HepG2 (cell line): ENCODE results near the gene CCDC34. TPM values are rescaled to one million over a fixed set of nuclear protein-coding genes. Genes with fewer than 3 reads are reported as not detected.
A peak's percentile ranks its signal among the peaks of the same experiment; 100 is the strongest.

Experiments
- ATAC-seq: fragments of 200-7000 bp; cut with Tn5 transposase; 3 replicates; pipeline ENCODE4 v1.9.1; 2020; ENCODE audit warnings: mild to moderate bottlenecking, moderate library complexity
- BruUV-seq: library from RNA; stranded (reverse); fragments of 400-500 nt; replicated peaks from 2 replicates; lab custom pipeline; 2021; lab: Mats Ljungman, UMichigan
- CTCF ChIA-PET: fragments of 300-600 bp; formaldehyde crosslinking; extraction: SDS; loops from one replicate; lab custom pipeline; 2021; ENCODE audit warnings: low total read pairs, inconsistent platforms, low intra/inter-chr PET ratio; lab: Yijun Ruan, JAX
- POLR2A ChIA-PET: fragments of 350-600 bp; sonication (Branson Sonifier 250); formaldehyde crosslinking; loops from one replicate; lab custom pipeline; 2020; ENCODE audit warnings: antibody characterized with exemption, inconsistent platforms; lab: Yijun Ruan, JAX
- DNase-seq: peaks from one replicate; pipeline ENCODE4 v3.0.0-alpha.2; 2015; ENCODE audit warnings: low spot score
- FAIRE-seq: peaks from 3 replicates; lab custom pipeline; 2011; peaks lifted over from hg19 to GRCh38; lab: Jason Lieb, UNC
- H2AFZ ChIP-seq: one replicate; pipeline ENCODE4 v1.6.1; 2011; ENCODE audit warnings: low read length, inconsistent platforms
- H3K27ac ChIP-seq: fragments of 300-600 bp; 3 replicates; pipeline ENCODE4 v1.8.0; 2011; ENCODE audit warnings: mixed run types, mild to moderate bottlenecking, mixed read lengths, low read length, inconsistent platforms; ENCODE audit not compliant: insufficient read depth; ENCODE audit errors: extremely low read length
- H3K27me3 ChIP-seq, 2 experiments: fragments of 200-600 bp in 1 of 2; 2 replicates in 1 of 2; 3 replicates in 1 of 2; pipeline versions ENCODE4 v1.6.0 to v1.8.0; 2011; ENCODE audit warnings: low read length in 2 of 2, mild to moderate bottlenecking in 2 of 2, moderate library complexity in 2 of 2, inconsistent platforms in 1 of 2; ENCODE audit not compliant: insufficient read depth in 2 of 2, control insufficient read depth in 1 of 2
- H3K36me3 ChIP-seq, 2 experiments: fragments of 200-600 bp in 1 of 2; replicated peaks in 1 of 2; 2 replicates in 1 of 2; 3 replicates in 1 of 2; pipeline versions ENCODE4 v1.5.1 to v1.8.0; 2011; ENCODE audit warnings: low read length in 2 of 2, inconsistent platforms in 1 of 2; ENCODE audit not compliant: insufficient read depth in 2 of 2, control insufficient read depth in 1 of 2
- H3K4me1 ChIP-seq: 2 replicates; pipeline ENCODE4 v1.5.1; 2012; ENCODE audit warnings: low read length, inconsistent platforms; ENCODE audit not compliant: insufficient read depth
- H3K4me2 ChIP-seq: 2 replicates; pipeline ENCODE4 v1.6.0; 2011; ENCODE audit warnings: low read depth, low read length, inconsistent platforms
- H3K4me3 ChIP-seq, 3 experiments: fragments of 200-600 bp in 1 of 3; sonication (generic), shearing (Covaris generic) in 1 of 3; replicated peaks in 1 of 3; 2 replicates each; pipeline ENCODE4 v1.5.1; 2011 to 2016; ENCODE audit warnings: low read length in 3 of 3, inconsistent platforms in 2 of 3, low read depth in 2 of 3, mild to moderate bottlenecking in 2 of 3, control low read depth in 1 of 3, mixed read lengths in 1 of 3; ENCODE audit not compliant: insufficient read depth in 1 of 3
- H3K79me2 ChIP-seq: one replicate; pipeline ENCODE4 v1.6.1; 2011; ENCODE audit warnings: low read length, inconsistent platforms; ENCODE audit not compliant: insufficient read depth
- H3K9ac ChIP-seq: 2 replicates; pipeline ENCODE4 v1.6.0; 2011; ENCODE audit warnings: mild to moderate bottlenecking, low read depth, low read length, inconsistent platforms; ENCODE audit not compliant: insufficient read depth
- H3K9me3 ChIP-seq: 2 replicates; pipeline ENCODE4 v1.5.1; 2012; ENCODE audit warnings: mild to moderate bottlenecking, low read length
- H4K20me1 ChIP-seq: 2 replicates; pipeline ENCODE4 v1.6.0; 2011; ENCODE audit warnings: inconsistent platforms, mild to moderate bottlenecking, low read length, moderate library complexity; ENCODE audit not compliant: insufficient read depth
- CENPBD1 ChIP-seq: sonication (generic); formaldehyde crosslinking; IDR thresholded peaks from 2 replicates; pipeline ENCODE4 v1.8.0; 2022; ENCODE audit warnings: missing genetic modification reagents, low read depth, mild to moderate bottlenecking, borderline replicate concordance
- CENPX ChIP-seq: sonication (generic); formaldehyde crosslinking; IDR thresholded peaks from 2 replicates; pipeline ENCODE4 v1.9.0; 2021; ENCODE audit warnings: mild to moderate bottlenecking, missing genetic modification reagents, moderate library complexity
- FOXK2 ChIP-seq: fragments of 450-650 bp; IDR thresholded peaks from 2 replicates; pipeline ENCODE4 v1.6.1; 2016
- GATAD2A ChIP-seq: IDR thresholded peaks from 2 replicates; pipeline ENCODE4 v1.6.1; 2016
- KAT2B ChIP-seq: fragments of 150-350 bp; IDR thresholded peaks from 2 replicates; pipeline ENCODE4 v1.6.1; 2014; ENCODE audit warnings: low read depth, low read length, borderline replicate concordance
- KLF11 ChIP-seq: IDR thresholded peaks from 2 replicates; pipeline ENCODE4 v1.6.1; 2016; ENCODE audit warnings: missing compliant biosample characterization
- PLRG1 ChIP-seq: fragments of 450-650 bp; conservative IDR thresholded peaks from 2 replicates; pipeline ENCODE4 v1.6.1; 2016
- SAFB2 ChIP-seq: sonication (generic); formaldehyde crosslinking; IDR thresholded peaks from 2 replicates; pipeline ENCODE4 v1.5.1; 2020; ENCODE audit warnings: missing genetic modification reagents, low read depth, mild to moderate bottlenecking, borderline replicate concordance
- SALL1 ChIP-seq: sonication (generic); formaldehyde crosslinking; IDR thresholded peaks from 2 replicates; pipeline ENCODE4 v1.8.0; 2022; ENCODE audit warnings: mild to moderate bottlenecking, missing genetic modification reagents
- SNRNP70 ChIP-seq: fragments of 200-400 bp; formaldehyde crosslinking; IDR thresholded peaks from 2 replicates; pipeline ENCODE4 v1.6.1; 2017; ENCODE audit warnings: mild to moderate bottlenecking, low read depth, low read length, moderate library complexity
- TEAD3 ChIP-seq: optimal IDR thresholded peaks from 2 replicates; pipeline ENCODE3; 2016; ENCODE audit warnings: borderline replicate concordance
- TOPORS ChIP-seq: sonication (generic); formaldehyde crosslinking; IDR thresholded peaks from 2 replicates; pipeline ENCODE4 v1.8.0; 2023; ENCODE audit warnings: mild to moderate bottlenecking, missing genetic modification reagents
- ZBTB38 ChIP-seq: sonication (generic); formaldehyde crosslinking; IDR thresholded peaks from 2 replicates; pipeline ENCODE4 v1.5.1; 2020; ENCODE audit warnings: mild to moderate bottlenecking, missing genetic modification reagents
- ZBTB42 ChIP-seq: sonication (generic); formaldehyde crosslinking; IDR thresholded peaks from 2 replicates; pipeline ENCODE4 v1.5.0; 2020; ENCODE audit warnings: mild to moderate bottlenecking, missing genetic modification reagents
- ZBTB8A ChIP-seq: sonication (generic); formaldehyde crosslinking; IDR thresholded peaks from 2 replicates; pipeline ENCODE4 v1.4.0; 2020; ENCODE audit warnings: mild to moderate bottlenecking, low read depth, missing genetic modification reagents, borderline replicate concordance
- ZFP41 ChIP-seq: sonication (generic); formaldehyde crosslinking; IDR thresholded peaks from 2 replicates; pipeline ENCODE4 v1.4.0; 2020; ENCODE audit warnings: mild to moderate bottlenecking, missing genetic modification reagents, borderline replicate concordance
- ZMYM4 ChIP-seq: sonication (generic); formaldehyde crosslinking; IDR thresholded peaks from 2 replicates; pipeline ENCODE4 v1.8.1; 2023; ENCODE audit warnings: mild to moderate bottlenecking, missing genetic modification reagents
- ZNF263 ChIP-seq: sonication (generic); formaldehyde crosslinking; IDR thresholded peaks from 2 replicates; pipeline ENCODE4 v1.4.0; 2020; ENCODE audit warnings: missing genetic modification reagents
- ZNF350 ChIP-seq: sonication (generic); formaldehyde crosslinking; IDR thresholded peaks from 2 replicates; pipeline ENCODE4 v1.4.0; 2020; ENCODE audit warnings: mild to moderate bottlenecking, low read depth, missing genetic modification reagents, borderline replicate concordance
- ZNF570 ChIP-seq: sonication (generic); formaldehyde crosslinking; IDR thresholded peaks from 2 replicates; pipeline ENCODE4 v1.4.0; 2020; ENCODE audit warnings: mild to moderate bottlenecking, missing genetic modification reagents, borderline replicate concordance
- ZSCAN29 ChIP-seq: sonication (generic); formaldehyde crosslinking; conservative IDR thresholded peaks from 2 replicates; pipeline ENCODE4 v1.4.0; 2020; ENCODE audit warnings: mild to moderate bottlenecking, missing genetic modification reagents
- WGBS: methylation state at CpG from one replicate; pipeline ENCODE4 v1.1.6; 2017; ENCODE audit warnings: low lambda C conversion rate; 5-methylcytosine and 5-hydroxymethylcytosine counted together
- in situ Hi-C: cut with HindIII; loops from 2 replicates; pipeline ENCODE4 v1.10.0; 2017; ENCODE audit warnings: low pct_unique_long_range_greater_than_20kb; ENCODE audit not compliant: extremely low pct_ligation_motif_present
- intact Hi-C: fragments of 100-400 bp; cut with micrococcal nuclease; formaldehyde crosslinking; loops from one replicate; pipeline ENCODE4 v1.10.0; 2022; ENCODE audit not compliant: unreplicated experiment
- polyA plus RNA-seq, 8 experiments: library from polyadenylated mRNA; depleted of rRNA in 3 of 8; stranded (reverse) in 7 of 8; unstranded in 1 of 8; fragments of >200 nt; fragmentation: Illumina TruSeq in 4 of 8; extraction: Trizol in 4 of 8; gene quantifications; 2 replicates each; pipeline versions ENCODE4 v1.2.1 to v1.2.3, GENCODE V29; 2011 to 2016; ENCODE audit warnings: low read depth in 4 of 8, missing spikeins in 1 of 8, mixed read lengths in 1 of 8; ENCODE audit not compliant: insufficient read depth in 1 of 8
- total RNA-seq, 5 experiments: library from RNA; depleted of rRNA; stranded (reverse); fragments of >200 nt; fragmentation: Illumina TruSeq; extraction: Trizol; gene quantifications; 2 replicates each; pipeline ENCODE4 v1.2.3, GENCODE V29; 2016; ENCODE audit warnings: low read depth in 1 of 5
- TF ChIP-seq, protein P1 (sequence below): sonication (generic); formaldehyde crosslinking; IDR thresholded peaks from 2 replicates; pipeline ENCODE4 v1.4.0; 2020; ENCODE audit warnings: missing genetic modification reagents
- TF ChIP-seq, protein P2 (sequence below): sonication (generic); formaldehyde crosslinking; conservative IDR thresholded peaks from 2 replicates; pipeline ENCODE4 v1.8.0; 2022; ENCODE audit warnings: missing genetic modification reagents

CCDC34 gene
- total and polyA plus RNA-seq, 2 of the 13 experiments (the other 11 are each of a cell fraction or from before 2014, with no cell fraction given): 7.6 to 34.3 TPM

DNA sequence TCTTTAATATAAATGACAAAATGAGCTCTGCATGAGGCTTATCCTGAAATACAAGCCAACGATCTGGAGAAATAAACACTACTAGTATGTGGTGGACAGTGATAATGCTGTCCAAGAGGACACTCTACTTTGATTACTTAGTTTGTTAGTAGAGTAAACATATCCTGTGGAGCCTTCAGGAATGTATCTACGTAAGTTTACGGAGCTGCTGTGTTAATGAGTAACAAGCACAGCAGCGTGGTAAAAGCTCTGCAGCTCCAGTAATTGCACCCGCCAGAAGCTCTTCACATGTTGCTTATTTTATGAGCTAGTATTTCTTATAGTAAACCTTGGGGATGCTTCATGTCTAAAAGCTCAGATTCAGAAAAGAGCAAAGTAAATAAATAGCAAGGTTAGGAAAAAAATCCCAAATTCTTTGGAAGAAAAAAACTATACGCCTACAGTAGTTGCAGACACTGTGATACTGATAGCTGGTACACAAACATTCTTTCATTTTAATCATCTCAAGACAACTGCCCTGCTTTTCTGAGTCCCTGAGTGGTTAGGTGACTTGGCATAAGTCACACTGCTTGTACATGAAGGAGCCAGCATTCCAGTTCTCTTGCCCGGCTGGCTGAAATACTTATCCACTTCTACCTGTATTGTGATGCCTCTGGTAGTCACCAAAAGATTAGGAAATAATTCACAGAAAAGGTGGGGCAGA is 32.7 kb upstream of the CCDC34 start:
- H3K79me2 ChIP-seq: peaks cover 63% of the 10 kb centered on the region
- no peaks in the 10 kb centered on the region for H3K9me3 ChIP-seq
- POLR2A ChIA-PET: interaction anchor here (0.7 to 4.2 kb wide), 21 partner anchors 9 to 194 kb away, joined by 3 to 65 read pairs (median 4); partner anchors contain the start of genes CCDC34 and LGR4
- H2AFZ ChIP-seq: no peak overlapping the region
- BruUV-seq: TSS peak; percentile 78
- H3K4me3 ChIP-seq: peak overlapping the region; percentile 42 to 61 (median 58); a peak in 5 of 6 replicates
- peak overlapping the region; percentile 95 for H3K4me2 ChIP-seq
- CTCF ChIA-PET: no interaction called here
- no peaks in the 10 kb centered on the region for H3K27me3 ChIP-seq
- WGBS: 2% methylated on average over 7 of the region's 7 CpGs
- peaks cover 94% of the 10 kb centered on the region for H3K4me1 ChIP-seq
- intact Hi-C loops (loop anchor here (2.0 to 5.0 kb wide), 3 partner anchors 71 to 193 kb away; no protein-coding TSS in a partner anchor), in situ Hi-C loops (loop anchor here (5.0 kb wide), 1 partner anchor 72 kb away; no protein-coding TSS in a partner anchor)
- ATAC-seq (peak; percentile 98), DNase-seq (peak; percentile 95), FAIRE-seq (peak; percentile 93)
- H3K36me3 ChIP-seq: peaks cover 6% of the 10 kb centered on the region in 2 experiments
- H3K27ac ChIP-seq: peak overlapping the region; percentile 93
- peak overlapping the region; percentile 73 for H3K9ac ChIP-seq
- H4K20me1 ChIP-seq: no peaks in the 10 kb centered on the region
- TF ChIP-seq, protein P1, sequence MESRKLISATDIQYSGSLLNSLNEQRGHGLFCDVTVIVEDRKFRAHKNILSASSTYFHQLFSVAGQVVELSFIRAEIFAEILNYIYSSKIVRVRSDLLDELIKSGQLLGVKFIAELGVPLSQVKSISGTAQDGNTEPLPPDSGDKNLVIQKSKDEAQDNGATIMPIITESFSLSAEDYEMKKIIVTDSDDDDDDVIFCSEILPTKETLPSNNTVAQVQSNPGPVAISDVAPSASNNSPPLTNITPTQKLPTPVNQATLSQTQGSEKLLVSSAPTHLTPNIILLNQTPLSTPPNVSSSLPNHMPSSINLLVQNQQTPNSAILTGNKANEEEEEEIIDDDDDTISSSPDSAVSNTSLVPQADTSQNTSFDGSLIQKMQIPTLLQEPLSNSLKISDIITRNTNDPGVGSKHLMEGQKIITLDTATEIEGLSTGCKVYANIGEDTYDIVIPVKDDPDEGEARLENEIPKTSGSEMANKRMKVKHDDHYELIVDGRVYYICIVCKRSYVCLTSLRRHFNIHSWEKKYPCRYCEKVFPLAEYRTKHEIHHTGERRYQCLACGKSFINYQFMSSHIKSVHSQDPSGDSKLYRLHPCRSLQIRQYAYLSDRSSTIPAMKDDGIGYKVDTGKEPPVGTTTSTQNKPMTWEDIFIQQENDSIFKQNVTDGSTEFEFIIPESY (CRISPR knock-in tag): no peak
- TF ChIP-seq ZBTB38 (CRISPR knock-in tag) (no peak), ZNF350 (CRISPR knock-in tag) (no peak), ZBTB42 (CRISPR knock-in tag) (no peak), KLF11 (CRISPR knock-in tag) (no peak), CENPBD1 (CRISPR knock-in tag) (no peak), SNRNP70 (no peak), ZNF570 (CRISPR knock-in tag) (no peak), ZMYM4 (CRISPR knock-in tag) (no peak), FOXK2 (peak; percentile 40; the same call in 1 of the 2 replicates), ZFP41 (no peak), PLRG1 (no peak), ZBTB8A (no peak), SALL1 (CRISPR knock-in tag) (no peak; the same call in 1 of the 2 replicates), GATAD2A (peak; percentile 84), ZSCAN29 (CRISPR knock-in tag) (no peak), TOPORS (no peak), CENPX (CRISPR knock-in tag) (no peak), TEAD3 (CRISPR knock-in tag) (peak; percentile 94), SAFB2 (CRISPR knock-in tag) (no peak), KAT2B (no peak), ZNF263 (CRISPR knock-in tag) (no peak)
- TF ChIP-seq, protein P2, sequence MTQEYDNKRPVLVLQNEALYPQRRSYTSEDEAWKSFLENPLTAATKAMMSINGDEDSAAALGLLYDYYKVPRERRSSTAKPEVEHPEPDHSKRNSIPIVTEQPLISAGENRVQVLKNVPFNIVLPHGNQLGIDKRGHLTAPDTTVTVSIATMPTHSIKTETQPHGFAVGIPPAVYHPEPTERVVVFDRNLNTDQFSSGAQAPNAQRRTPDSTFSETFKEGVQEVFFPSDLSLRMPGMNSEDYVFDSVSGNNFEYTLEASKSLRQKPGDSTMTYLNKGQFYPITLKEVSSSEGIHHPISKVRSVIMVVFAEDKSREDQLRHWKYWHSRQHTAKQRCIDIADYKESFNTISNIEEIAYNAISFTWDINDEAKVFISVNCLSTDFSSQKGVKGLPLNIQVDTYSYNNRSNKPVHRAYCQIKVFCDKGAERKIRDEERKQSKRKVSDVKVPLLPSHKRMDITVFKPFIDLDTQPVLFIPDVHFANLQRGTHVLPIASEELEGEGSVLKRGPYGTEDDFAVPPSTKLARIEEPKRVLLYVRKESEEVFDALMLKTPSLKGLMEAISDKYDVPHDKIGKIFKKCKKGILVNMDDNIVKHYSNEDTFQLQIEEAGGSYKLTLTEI (CRISPR knock-in tag): no peak
